ENCODE results near the gene PID1.

DNA sequence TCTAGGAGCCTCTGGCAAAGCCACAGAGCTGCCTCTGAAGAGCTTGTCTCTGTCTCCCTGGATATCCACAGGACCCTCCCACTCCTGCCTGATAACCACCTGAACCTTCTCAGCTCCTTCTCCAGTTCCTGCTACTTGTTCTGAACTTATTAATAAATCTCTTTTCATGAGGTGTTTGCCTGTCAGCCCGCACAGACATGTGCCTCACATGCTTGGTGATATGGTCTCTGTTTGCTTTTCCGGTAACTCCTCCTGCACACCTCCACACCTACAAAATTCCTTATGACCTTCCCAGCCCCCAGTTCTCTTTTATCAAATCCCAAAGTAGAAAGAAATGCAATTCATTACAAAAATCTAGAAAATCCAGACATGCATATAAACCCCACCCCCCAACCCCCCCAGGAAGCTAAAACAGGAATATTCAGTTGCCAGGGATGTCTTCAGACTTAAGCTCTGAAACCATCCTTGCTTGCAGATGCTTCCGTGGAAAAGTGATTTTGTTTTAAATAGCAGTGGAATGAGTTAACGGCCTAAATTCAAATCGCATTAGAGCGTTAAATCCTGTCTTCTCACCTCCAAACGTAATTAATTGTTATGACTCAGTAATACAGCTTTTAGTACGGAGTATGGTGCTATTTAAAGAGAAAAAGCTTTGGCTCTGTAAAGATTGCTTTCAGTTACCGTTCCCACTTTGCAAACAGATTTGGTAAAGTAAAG lies 2.1 kb upstream of the PID1 start:
- TF ChIP-seq CTCF (IDR thresholded peaks at IDR 0.05): peak in 1 of 3 experiments; percentile 3
- no peak for TF ChIP-seq POLR2A (IDR thresholded peaks at IDR 0.05)
- no peak for TF ChIP-seq POLR2AphosphoS5 (IDR thresholded peaks at IDR 0.05; ENCODE audit: insufficient read depth in 1 of 2, low read depth in 1 of 2)
